ENCODE measurements around the gene HCAR2. TPM values are rescaled to one million over a fixed set of nuclear protein-coding genes. Genes with fewer than 3 reads are reported as not detected.
A peak's percentile ranks its signal among the peaks of the same experiment; 100 is the strongest.

HCAR2 gene
- total and polyA plus RNA-seq, 2 of the 13 experiments (the other 11 are each of a cell fraction or from before 2014, with no cell fraction given): 0.09 to 5.6 TPM

DNA sequence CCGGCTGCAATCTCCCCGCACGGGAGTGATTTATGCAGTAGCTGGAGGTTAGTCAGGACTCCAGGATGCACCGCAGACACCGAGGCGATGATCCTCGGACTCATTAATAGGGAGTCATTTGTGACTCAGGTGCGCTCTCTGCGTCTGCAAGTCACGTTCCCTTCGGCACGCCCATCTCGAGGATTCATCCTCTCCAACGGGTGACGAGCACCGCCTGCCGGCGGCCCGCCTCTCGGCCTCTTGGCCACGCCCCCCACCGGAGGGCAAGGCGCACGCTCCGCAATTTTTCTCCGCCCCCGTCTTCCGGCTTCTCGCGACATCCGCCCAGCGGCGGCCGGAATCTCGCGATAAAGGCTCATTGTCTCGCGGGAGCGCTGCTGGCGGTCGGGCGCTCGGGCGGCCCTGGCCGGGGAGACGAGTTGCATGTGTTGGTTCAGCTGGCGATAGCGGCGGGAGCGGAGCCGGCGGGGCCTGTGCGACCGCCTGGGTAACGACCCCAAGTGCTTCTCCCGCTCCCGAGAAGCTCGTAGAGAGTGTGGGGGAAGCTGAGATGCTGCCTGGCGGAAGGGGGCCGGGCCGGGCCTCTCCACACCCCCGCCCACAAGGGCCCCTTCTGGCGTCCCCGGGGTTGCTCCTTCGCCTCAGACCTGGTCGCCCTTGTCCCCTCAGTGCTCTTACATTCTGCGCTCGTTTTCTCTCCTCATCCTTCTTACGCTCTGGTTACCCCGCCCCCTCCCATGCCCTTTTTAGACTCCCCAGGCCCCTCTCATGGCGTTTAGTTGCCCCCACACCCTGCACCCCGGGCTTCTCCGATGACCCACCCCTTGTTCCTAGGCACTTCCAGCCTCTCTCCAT is 49.5 kb upstream of the HCAR2 start, which contains the start of gene DENR (continued):
- peak; percentile 88 for TF ChIP-seq ZNF546 (CRISPR knock-in tag; conservative IDR thresholded peaks at IDR 0.05)
- 0 out of 2 replicates have a peak, but pooled peaks have one; percentile 51 for TF ChIP-seq NFKBIZ (CRISPR knock-in tag; IDR thresholded peaks at IDR 0.05)
- TF ChIP-seq ZBTB26 (CRISPR knock-in tag; IDR thresholded peaks at IDR 0.05; ENCODE audit: borderline replicate concordance): peak; percentile 47; the same call in 1 of the 2 replicates
- 0 out of 2 replicates have a peak, but pooled peaks have one; percentile 53 for TF ChIP-seq ZNF224 (CRISPR knock-in tag; IDR thresholded peaks at IDR 0.05)
- peak; percentile 85; the same call in 1 of the 2 replicates for TF ChIP-seq HOXD1 (CRISPR knock-in tag; IDR thresholded peaks at IDR 0.05)
- peak; percentile 87 for TF ChIP-seq ZBTB33 (CRISPR knock-in tag; IDR thresholded peaks at IDR 0.05)
- peak; percentile 90 for TF ChIP-seq CBFB (CRISPR knock-in tag; IDR thresholded peaks at IDR 0.05)
- TF ChIP-seq KMT2B (CRISPR knock-in tag; IDR thresholded peaks at IDR 0.05): peak; percentile 93
- peak; percentile 75 for TF ChIP-seq AGO2 (optimal IDR thresholded peaks at IDR 0.05; ENCODE audit: low read depth, low read length)
- peak; percentile 99 for TF ChIP-seq PHF8 (CRISPR knock-in tag; IDR thresholded peaks at IDR 0.05)
- TF ChIP-seq, protein P1, sequence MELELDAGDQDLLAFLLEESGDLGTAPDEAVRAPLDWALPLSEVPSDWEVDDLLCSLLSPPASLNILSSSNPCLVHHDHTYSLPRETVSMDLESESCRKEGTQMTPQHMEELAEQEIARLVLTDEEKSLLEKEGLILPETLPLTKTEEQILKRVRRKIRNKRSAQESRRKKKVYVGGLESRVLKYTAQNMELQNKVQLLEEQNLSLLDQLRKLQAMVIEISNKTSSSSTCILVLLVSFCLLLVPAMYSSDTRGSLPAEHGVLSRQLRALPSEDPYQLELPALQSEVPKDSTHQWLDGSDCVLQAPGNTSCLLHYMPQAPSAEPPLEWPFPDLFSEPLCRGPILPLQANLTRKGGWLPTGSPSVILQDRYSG (CRISPR knock-in tag; IDR thresholded peaks at IDR 0.05): peak; percentile 91; the same call in 1 of the 2 replicates
- TF ChIP-seq MATR3 (CRISPR knock-in tag; IDR thresholded peaks at IDR 0.05): no peak
- peak; percentile 89 for TF ChIP-seq ZNF350 (CRISPR knock-in tag; IDR thresholded peaks at IDR 0.05; ENCODE audit: borderline replicate concordance, low read depth)
- TF ChIP-seq NFE2 (CRISPR knock-in tag; IDR thresholded peaks at IDR 0.05): no peak; the same call in 1 of the 2 replicates
- no peak for TF ChIP-seq ZNF703 (CRISPR knock-in tag; IDR thresholded peaks at IDR 0.05; ENCODE audit: borderline replicate concordance)
- TF ChIP-seq PAF1 (CRISPR knock-in tag; IDR thresholded peaks at IDR 0.05): no peak
- peak; percentile 87; the same call in 1 of the 2 replicates for TF ChIP-seq HMGXB3 (CRISPR knock-in tag; IDR thresholded peaks at IDR 0.05; ENCODE audit: borderline replicate concordance)
- TF ChIP-seq GABPA (IDR thresholded peaks at IDR 0.05; ENCODE audit: low read depth, low read length): peak; percentile 42
- peak; percentile 85 for TF ChIP-seq GABPA (CRISPR knock-in tag; IDR thresholded peaks at IDR 0.05; ENCODE audit: low read depth)
- no peak; the same call in 1 of the 2 replicates for TF ChIP-seq SIN3B (IDR thresholded peaks at IDR 0.05; ENCODE audit: low read length)
- TF ChIP-seq ZNF674 (CRISPR knock-in tag; IDR thresholded peaks at IDR 0.05; ENCODE audit: low read depth): no peak
- TF ChIP-seq KDM5B (CRISPR knock-in tag; IDR thresholded peaks at IDR 0.05; ENCODE audit: borderline replicate concordance): peak; percentile 81; the same call in 1 of the 2 replicates
